NAMALWA (cell line): ENCODE results near the gene ZDHHC5.
"Not testable (repeated sequence)": the region's sequence is repeated elsewhere in the genome, so short reads cannot be mapped to it uniquely, and the experiment has no call there.

Experiments used
- DNase-seq: peaks from one replicate; pipeline ENCODE4 v3.0.0-alpha.2; 2015; ENCODE audit warnings: low spot score

ZDHHC5 gene

DNA sequence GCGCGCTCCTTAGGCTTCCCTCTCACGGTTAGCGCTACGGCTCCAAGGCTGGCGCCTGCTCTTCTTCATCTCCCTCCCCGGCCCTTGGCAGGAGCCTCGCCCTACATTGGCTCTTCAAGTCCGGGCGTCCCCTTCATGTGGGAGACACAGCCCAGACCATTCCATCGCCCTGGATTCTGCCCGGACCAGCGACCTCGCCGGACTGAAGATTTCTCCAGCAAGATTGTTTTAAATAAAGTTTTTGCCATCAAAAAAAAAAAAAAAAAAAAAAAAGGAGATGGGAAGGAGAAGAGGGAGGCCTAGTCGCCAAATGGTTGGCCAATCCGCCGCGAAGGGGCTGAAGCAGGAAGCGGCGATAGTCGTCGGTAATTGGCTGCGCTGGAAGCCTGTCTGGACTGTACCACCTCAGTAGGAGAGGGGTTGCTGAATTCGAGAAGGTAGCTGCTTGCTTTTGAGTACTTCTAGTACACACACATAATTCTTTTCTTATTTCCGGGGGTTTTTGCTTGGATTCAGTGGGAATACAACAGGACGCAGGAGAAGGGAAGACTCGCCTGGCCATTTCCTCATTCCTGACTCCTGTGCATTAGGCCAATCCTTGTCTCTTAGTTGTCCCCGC, 688 bp upstream of the ZDHHC5 start:
- DNase-seq: peak; percentile 98

DNA sequence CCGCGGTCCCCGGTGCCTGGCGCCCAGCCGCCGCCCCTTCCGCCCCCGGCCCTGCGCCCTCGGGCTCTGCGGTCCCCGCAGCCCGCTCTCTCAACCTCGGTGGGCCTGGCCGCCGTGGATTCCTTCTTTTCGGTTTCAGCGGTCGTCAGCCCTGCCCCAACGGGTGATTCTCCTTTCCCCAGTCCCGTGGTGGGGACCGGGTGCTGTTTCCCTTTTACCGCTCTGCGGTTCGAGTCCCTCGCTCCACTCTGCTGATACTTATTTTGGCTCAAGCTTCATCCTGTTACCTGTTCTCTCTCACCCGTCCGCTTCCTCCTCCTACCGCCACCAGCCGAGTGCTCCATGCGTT, 494 bp downstream of the ZDHHC5 start:
- no peak for DNase-seq

DNA sequence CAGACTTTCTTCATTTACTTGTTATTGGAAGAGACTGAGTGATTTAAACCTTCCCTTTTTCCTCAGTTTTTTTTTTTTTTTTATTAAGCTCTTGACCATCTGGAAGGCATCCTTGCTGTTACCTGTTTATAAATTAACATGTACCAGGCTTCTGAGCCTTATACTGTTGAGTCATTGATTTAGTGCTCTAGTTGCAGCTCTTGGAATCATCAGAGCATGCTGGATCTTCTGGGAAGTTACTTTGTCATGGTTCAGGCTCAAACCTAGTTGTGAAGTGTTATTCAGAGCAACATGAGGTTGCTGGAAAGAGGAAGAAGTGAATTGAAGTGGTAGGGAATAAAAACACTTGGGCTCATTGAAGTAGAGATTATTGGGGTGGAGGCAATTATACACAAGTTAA, 6.3 kb downstream of the ZDHHC5 start:
- no peak for DNase-seq

DNA sequence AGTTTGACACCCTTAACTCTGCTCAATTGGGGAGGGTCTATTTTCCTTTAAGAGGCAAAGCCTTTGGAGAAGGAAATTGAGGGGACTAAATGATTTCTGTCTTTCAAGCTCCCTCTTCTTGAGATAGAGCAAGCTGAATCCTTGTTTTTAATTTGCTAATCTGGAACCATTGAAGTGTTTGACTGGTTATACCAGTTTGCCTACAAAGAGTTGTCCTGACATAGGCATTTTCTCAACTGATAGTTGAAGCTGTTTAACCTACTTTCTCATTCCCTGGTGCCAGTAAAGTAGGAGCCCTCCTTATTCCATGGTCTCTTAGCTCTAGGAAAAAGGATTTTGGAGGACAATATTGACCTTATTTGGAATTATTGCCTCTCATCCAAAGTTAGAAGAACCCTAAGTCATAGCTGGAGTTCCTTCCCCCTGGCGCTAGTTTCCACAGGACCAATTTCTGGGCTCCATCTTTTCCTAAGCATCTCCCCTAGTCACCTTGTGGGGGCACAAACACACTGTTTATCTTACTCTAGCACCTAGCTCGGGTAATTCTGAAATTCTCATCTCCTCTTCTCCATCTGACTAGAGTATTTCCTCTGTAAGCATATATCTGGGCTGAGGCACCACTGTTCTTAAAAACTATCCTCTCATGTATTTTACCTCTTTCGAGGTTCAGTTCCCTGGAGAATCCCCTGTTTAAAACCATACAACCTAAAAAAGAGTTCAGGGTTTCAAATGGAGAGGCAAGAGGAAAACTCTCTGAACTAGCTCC, 7.4 kb downstream of the ZDHHC5 start:
- no peak for DNase-seq

DNA sequence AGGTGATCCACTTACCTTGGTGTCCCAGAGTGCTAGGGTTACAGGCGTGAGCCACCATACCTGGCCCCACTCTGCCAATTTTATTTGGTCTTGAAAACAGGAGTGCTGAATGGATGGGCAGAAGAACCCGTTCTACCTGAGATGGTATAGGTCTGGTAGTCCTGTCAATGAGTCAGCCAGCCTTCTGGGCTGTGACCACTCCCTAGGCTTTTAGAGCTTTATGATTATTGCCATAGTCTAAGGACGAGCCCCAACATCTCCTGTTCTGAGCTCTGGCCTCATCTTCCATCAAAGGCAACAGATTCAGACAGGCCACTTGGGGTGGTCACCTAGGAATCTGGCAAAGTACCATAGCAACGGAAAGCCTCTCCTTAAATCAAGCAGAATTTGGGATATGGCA, 11.5 kb downstream of the ZDHHC5 start:
- no peak for DNase-seq

DNA sequence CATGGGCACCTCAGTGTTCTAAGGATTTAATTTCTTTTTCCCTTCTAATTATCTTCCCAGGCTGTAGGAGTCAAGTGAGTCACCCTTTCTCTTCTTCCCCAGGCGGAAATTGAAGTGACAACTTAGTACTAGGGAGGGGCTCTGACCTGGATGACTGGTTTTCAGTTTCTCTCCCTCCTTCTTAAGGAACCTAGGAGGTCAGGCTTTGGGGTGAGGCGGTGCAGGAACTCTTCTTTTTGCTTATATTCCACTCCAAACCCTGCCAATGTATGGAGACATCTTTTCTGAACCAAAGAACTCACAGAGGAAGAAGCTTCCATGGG, 12.6 kb downstream of the ZDHHC5 start:
- no peak for DNase-seq

DNA sequence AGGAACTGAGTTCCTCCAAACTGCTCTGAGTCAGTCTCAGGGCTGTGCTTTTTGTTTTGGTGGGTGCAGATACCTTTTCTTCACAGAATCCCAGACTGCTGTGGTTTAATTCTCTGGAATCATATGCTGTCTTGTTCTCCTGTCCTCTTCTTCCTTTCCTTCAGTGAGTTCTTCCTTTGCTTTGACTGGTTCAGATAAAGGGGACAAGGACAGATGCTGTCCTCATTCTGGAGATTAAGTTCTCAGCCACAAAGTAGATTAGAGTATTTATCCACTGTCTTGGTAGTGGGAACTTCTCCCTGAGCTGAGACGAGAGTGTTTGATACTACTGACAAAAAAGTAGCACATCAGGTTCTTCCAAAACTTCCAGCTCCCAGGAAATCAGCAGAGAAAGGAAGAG, 13.3 kb downstream of the ZDHHC5 start:
- DNase-seq: no peak

DNA sequence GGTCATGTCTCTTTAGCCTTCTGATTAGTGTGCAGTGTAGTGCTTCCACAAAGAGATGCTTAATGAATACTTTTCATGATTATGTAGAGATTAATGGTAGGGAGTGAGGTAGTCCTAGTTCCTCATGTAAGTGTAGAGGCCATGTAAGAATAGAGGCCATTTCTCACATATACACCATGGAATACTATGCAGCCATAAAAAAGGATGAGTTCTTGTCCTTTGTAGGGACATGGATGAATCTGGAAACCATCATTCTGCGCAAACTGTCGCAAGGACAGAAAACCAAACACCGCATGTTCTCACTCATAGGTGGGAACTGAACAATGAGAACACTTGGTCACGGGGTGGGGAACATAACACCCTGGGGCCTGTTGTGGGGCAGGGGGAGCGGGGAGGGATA, 22.6 kb downstream of the ZDHHC5 start:
- not testable (repeated sequence) for DNase-seq

DNA sequence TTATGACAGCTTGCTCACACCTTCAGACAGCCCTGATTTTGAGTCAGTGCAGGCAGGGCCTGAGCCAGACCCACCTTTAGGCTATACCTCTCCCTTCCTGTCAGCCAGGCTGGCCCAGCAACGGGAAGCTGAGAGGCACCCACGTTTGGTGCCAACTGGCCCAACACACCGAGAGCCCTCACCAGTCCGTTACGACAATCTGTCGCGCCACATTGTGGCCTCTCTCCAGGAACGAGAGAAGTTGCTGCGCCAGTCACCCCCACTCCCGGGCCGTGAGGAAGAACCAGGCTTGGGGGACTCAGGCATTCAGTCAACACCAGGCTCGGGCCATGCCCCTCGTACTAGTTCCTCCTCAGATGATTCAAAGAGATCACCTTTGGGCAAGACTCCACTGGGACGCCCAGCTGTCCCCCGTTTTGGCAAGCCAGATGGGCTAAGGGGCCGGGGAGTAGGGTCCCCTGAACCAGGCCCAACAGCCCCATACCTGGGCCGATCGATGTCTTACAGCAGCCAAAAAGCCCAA, 31.0 kb downstream of the ZDHHC5 start:
- no peak for DNase-seq

DNA sequence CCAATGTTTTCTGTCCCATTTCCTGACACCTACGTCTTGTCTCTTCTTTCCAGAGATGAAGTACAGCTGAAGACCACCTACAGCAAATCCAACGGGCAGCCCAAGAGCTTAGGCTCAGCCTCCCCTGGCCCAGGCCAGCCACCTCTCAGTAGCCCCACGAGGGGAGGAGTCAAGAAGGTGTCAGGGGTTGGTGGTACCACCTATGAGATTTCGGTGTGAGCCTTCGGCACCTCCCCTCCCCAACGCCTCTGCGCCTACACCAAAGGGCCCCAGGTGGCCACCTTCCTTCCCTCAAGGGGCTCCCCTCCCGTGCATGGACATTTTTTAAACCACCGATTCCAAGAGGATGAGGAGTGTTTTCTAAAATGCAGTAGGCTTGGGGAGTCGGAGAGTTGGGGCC, 31.9 kb downstream of the ZDHHC5 start:
- DNase-seq: no peak

DNA sequence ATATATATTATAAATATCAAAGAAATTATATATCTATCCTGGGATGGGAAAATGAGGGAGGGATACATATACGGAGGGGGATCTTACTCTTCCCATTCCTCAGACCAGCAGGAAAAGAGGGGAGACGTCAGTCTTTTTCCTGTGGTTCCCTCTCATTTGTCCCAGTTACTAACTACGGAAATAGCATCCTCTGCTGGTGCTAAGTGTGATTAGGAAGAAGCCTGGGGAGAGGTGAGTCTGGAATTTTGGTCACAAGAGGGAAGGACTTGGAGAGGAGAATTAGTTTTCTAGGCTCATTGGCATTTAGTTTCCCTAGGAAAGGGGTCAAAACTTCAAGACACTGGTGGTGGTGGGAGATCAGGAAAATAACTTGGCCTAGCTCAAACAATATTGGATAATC, 32.5 kb downstream of the ZDHHC5 start:
- DNase-seq: no peak

DNA sequence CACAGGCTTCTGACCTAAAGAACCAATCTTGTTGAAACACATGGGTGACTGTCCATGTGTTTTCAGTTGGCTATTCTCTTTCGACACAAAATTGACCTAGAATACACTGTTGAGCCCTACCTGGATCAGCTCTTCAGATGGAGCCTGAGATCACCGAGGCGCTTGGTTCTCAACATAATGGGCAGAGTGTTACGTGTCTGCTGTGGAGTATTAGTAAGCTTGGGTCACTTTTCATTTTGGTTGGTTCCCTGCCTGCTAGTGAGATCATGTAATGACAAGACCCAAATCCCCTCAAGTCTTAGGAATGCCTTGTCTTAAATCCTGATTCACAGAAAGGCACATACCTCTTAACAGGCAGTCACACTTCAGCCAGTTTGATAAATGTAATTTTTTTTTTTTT, 35.4 kb downstream of the ZDHHC5 start:
- no peak for DNase-seq

DNA sequence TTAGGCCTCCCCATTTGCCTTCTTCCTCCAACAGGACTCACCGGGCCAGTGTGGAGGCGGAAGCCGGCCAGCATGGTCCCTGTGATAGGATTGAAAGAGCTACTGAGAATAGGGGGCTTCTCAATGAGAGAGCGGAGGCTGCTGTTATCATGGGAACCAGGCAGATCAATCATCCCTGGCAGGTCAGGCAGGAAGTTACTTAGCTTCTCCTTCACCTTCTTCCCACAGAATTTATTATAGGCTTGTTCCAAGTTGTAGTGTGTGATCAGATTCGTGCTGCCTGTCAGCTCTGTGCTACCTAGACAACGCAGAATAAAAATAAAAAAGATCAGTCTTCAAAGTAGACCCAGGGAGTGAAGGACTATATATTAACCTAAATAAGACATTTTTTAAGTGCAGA, 37.0 kb downstream of the ZDHHC5 start:
- no peak for DNase-seq

DNA sequence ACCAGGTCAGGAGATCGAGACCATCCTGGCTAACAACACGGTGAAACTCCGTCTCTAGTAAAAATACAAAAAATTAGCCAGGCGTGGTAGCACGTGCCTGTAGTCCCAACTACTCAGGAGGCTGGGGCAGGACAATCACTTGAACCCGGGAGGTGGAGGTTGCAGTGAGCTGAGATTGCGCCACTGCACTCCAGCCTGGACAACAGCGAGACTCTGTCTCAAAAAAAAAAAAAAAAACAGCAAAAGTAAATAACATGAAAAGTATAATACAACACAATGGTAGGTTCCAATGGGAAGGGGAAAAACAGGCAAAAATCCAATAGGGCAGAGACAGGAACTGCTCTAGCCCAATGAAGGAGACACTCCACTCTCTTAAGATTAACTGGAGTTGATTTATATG, 37.5 kb downstream of the ZDHHC5 start:
- DNase-seq: not testable (repeated sequence)

DNA sequence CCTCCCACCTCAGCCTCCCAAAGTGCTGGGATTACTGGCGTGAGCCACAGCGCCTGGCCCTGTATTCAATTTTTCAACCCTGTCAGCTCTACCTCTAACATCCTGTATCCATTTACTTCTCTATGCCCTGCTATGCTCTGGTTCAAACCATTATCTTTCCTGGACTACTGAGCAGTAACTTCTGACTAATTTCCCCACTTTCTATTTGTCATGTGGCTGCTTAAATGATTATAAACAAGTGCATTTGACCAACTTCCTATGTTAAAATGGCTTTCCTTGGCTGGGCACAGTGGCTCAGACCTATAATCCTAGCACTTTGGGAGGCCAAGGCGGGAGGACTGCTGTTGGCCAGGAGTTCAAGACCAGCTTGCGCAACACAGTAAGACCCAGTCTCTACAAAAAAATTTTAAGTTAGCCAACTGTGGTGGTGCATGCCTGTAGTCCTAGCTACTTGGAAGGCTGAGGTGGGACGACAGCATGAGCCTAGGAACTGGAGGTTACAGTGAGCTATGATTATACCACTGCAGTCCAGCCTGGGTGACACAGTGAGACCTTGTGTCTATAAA, 42.0 kb downstream of the ZDHHC5 start:
- DNase-seq: no peak

DNA sequence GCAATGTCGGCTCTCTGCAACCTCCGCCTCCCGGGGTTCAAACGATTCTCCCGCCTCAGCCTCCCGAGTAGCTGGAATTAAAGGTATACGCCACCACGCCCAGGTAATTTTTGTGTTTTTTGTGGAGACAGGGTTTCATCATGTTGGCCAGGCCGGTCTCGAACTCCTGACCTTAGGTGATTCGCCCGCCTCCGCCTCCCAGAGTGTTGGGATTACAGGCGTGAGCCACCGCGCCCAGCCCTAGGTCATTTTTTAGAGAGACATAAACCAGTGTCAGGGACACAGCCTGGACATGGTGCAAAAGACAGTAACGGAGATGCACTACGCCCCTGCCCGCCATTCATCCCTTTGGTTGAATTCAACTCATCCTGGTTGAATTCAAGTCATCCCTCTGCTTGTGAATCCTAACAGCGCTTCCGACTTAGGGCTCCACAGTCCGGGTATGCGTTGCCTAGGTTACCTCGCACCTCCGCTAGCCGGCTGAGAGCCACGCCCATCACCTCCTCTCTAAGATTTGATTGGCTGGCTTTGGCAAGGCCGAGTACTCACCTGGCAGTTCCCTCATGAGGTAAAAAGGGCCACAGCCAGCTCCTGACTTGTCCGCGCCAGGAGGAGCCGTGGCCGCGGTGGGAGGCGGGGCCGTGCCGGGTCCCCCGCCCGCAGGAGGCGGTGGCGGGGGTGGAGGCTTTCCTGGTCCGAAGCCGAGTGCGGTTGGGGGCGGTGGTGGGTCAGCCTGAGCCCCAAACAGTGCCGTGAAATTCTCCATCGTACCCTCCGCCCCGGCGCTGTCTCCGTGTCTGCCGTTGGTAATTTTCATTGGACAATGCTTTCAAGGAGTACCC, 43.7 kb downstream of the ZDHHC5 start, which contains the start of gene MED19:
TSS of gene MED19 (minus strand) at position 802 of the 842 bp plus-strand sequence. CDS start at position 766, 36 bp downstream.
- peak; percentile 87 for DNase-seq

DNA sequence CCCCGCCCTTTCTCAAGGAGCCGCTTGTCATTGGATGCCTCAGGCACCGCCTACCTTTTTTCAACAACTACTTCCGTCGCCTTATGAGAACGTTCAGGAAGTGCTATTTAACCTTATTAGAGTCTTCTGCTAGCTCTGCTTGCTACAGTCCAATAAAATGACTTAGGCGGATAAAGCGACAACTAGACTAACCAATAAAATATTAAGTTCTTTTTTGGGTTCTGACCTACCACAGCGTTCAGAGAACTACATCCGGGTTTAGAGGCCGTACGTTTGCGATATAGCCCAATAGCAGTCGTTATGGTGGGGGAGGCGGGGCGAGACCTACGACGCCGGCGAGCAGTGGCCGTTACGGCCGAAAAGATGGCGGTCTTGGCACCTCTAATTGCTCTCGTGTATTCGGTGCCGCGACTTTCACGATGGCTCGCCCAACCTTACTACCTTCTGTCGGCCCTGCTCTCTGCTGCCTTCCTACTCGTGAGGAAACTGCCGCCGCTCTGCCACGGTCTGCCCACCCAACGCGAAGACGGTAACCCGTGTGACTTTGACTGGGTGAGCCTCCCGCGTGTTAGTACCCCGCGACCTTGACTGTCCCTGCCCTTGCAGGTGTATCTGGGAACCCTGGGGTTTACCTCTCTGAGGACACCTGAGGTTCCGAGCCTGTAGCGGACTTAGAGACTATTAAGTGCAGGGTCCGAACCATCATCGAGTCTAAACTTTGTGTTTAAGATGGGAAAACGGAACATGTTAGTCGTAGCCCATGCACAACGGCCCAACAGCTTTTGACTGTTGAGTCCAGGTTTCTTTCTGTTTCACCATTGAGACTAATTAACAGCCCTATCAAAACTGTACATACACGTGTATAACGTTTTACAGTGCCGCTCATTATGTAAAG, 44.6 kb downstream of the ZDHHC5 start, which contains the start of gene TMX2:
TSS of gene TMX2 (plus strand) at position 338 of the 895 bp plus-strand sequence. CDS start at position 364, 26 bp downstream.
- peak; percentile 99 for DNase-seq

DNA sequence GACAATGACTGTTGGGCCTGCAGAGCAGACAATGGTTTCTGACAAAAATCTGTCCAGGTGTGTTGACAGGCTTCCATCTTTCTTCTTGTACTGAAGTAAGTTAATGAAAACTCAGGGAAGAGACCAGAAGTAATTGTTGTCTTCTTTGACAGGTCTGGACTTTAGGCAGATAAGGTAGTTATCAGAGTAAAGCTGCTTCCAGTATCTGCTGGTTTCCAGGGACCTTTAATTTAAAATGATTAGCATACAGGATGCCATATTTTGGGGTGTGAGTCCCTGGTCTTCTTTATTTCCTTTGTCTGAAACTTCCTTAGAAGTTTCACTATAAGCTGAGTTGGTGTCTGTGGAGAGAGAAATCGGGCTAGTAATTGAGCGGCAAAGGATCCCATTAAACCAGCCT, 45.9 kb downstream of the ZDHHC5 start:
- no peak for DNase-seq

DNA sequence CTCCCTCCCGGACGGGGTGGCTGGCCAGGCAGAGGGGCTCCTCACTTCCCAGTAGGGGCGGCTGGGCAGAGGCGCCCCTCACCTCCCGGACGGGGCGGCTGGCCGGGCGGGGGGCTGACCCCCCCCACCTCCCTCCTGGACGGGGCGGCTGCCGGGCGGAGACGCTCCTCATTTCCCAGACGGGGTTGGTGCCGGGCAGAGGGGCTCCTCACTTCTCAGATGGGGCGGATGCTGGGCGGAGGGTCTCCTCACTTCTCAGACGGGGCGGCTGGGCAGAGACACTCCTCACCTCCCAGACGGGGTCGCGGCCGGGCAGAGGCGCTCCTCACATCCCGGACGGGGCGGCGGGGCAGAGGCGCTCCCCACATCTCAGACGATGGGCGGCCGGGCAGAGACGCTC, 48.8 kb downstream of the ZDHHC5 start:
- not testable (repeated sequence) for DNase-seq

DNA sequence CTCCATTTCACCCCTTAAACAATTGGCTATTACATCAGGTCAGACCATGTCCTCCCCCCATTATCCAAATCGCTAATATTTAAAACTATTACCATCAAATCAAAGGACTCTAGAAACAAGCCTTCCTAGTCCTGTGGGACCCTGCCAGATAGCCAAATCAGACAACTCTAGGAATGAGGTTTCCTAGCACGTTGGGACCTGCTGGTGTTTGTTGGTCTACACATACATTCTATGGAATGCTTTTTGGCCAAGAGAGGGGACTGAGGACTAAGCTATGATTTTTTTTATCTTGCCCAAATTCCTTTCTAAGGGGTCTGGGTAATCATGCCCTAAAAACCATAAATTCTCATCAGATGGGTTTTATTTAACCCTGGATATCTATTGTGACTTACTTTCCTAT, 59.3 kb downstream of the ZDHHC5 start:
- no peak for DNase-seq

DNA sequence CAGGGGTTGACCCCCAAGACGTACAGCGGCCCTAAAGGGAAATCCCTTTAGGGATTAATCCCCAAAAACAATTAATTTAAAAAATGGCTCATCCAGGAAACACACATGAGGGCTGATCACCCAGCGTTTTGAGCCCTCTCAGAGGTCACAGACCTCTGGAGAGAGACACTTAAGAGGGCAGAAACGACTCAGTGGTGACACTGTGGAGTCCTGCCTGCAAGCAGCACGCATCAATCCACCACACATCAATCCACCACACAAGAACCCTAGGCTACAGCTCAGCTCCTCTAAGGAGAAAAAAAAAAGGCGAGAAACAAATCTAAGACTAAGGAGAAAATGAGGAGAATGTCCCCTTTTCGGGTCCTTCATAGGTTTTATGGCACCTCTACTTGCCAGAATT, 60.9 kb downstream of the ZDHHC5 start:
- no peak for DNase-seq
